BLaER1 (cell line): Measurements from ENCODE around the gene TOP1.
A peak's percentile ranks its signal among the peaks of the same experiment; 100 is the strongest.

Source experiments
- H3K27ac ChIP-seq: shearing (Covaris generic); formaldehyde crosslinking; 2 replicates; pipeline ENCODE4 v1.8.1; 2022
- H3K27me3 ChIP-seq: shearing (Covaris generic); formaldehyde crosslinking; 2 replicates; pipeline ENCODE4 v1.8.1; 2022
- H3K36me3 ChIP-seq: shearing (Covaris generic); formaldehyde crosslinking; 2 replicates; pipeline ENCODE4 v1.8.1; 2022
- H3K4me1 ChIP-seq: shearing (Covaris generic); formaldehyde crosslinking; 2 replicates; pipeline ENCODE4 v1.8.1; 2022
- H3K4me2 ChIP-seq: shearing (Covaris generic); formaldehyde crosslinking; 2 replicates; pipeline ENCODE4 v1.8.1; 2022
- H3K4me3 ChIP-seq: shearing (Covaris generic); formaldehyde crosslinking; 2 replicates; pipeline ENCODE4 v1.8.1; 2022
- H3K9ac ChIP-seq: shearing (Covaris generic); formaldehyde crosslinking; 2 replicates; pipeline ENCODE4 v1.8.1; 2022
- H3K9me3 ChIP-seq: shearing (Covaris generic); formaldehyde crosslinking; 2 replicates; pipeline ENCODE4 v1.8.1; 2022
- H4K20me1 ChIP-seq: shearing (Covaris generic); formaldehyde crosslinking; 2 replicates; pipeline ENCODE4 v1.8.1; 2022
- Cebpa-rat ChIP-seq: shearing (Covaris generic); IDR thresholded peaks from 2 replicates; pipeline ENCODE4 v1.8.1; 2022

TOP1 gene

DNA sequence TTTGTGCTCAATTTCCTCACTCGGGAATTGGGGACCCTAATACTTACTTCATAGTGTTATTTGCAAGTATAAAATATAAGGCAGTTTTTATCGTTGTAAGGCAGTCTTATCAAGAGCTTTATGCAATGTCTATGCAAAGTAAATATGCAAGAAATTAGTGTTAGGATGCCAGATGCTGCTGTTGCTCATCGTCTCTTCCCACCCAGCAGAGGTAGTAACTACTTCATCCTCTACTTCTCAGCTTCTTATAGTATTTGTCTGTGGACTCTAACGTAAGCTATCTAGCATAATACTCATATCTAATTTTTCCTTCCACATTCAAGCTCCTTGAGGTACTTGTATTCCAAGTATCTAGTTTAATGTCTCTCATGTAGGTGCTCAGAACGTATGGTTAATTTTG is 120.3 kb downstream of the TOP1 start:
- Histone ChIP-seq H3K9me3 (no peaks in the 10 kb centered on the region), H3K4me3 (no peak overlapping the region), H3K4me2 (no peak overlapping the region), H3K27me3 (no peaks in the 10 kb centered on the region), H3K36me3 (peaks cover 86% of the 10 kb centered on the region), H3K9ac (no peak overlapping the region), H3K4me1 (peaks cover 83% of the 10 kb centered on the region), H3K27ac (no peak overlapping the region), H4K20me1 (peaks cover 100% of the 10 kb centered on the region)
- no peak for TF ChIP-seq Cebpa-rat

DNA sequence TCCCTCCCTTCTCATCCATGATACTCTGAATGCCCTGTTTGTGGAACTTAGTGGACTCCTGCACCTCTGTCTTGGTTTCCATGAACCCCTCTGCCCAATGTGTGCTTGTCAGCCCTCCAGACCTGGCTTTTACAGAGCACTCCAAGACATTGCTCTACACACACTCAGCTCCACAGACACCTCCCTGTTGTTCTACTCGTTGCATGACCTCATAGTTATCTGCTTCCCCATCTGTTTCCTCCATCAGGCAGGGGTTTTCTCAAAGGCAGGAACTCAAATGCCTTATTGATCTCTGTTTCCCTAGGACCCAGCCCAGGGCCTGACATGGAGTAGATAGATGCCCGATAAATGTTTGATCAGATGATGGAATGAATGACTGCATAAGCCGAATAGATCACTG is 122.0 kb downstream of the TOP1 start:
- Histone ChIP-seq H3K4me1 (peaks cover 87% of the 10 kb centered on the region), H3K4me3 (no peak overlapping the region), H4K20me1 (peaks cover 100% of the 10 kb centered on the region), H3K4me2 (no peak overlapping the region), H3K27ac (no peak overlapping the region), H3K36me3 (peaks cover 83% of the 10 kb centered on the region), H3K9ac (no peak overlapping the region), H3K9me3 (no peaks in the 10 kb centered on the region), H3K27me3 (no peaks in the 10 kb centered on the region)
- no peak for TF ChIP-seq Cebpa-rat

DNA sequence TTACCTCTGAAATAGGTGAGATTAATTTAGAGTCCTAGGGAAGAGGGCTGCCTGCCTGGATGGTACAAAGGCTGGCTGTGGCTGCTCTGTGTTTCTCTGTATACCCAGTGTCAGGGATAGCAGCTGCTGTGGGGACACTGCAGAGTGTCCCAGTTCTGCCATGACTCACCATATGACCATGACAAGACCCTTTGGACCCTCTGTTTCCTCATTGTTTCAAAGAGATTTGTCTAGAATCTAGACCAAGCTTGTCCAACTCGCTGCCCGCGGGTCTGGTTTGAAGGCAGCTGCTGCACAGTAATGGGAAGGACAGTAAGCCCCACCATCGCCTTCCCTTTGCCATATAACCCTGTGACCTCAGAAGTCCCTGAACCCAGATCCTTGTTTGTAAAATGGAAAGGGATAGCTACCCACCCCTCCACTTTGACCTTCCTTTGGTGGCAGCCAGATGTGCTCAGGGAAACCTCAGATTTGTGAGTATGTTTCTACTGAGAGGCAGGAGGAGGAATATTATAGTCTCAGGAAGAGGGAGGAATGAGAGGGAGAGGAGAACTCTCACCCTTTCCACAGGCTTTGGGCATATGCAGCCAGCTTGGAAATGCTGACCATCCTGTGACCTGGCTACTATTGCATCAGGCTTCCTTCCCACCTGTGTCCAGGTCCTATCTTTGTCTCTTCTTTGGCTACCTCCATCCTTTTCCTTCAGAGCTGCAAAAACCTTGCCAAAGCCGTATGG is 122.7 kb downstream of the TOP1 start:
- no peak overlapping the region for H3K9ac ChIP-seq
- TF ChIP-seq Cebpa-rat, result no peak
- 0 out of 2 replicates have a peak overlapping the region, but pooled peaks have one; percentile 9 for H3K4me2 ChIP-seq
- H3K9me3 ChIP-seq, result no peaks in the 10 kb centered on the region
- H3K27me3 ChIP-seq, result no peaks in the 10 kb centered on the region
- no peak overlapping the region for H3K27ac ChIP-seq
- H3K4me1 ChIP-seq, result peaks cover 87% of the 10 kb centered on the region
- peaks cover 83% of the 10 kb centered on the region for H3K36me3 ChIP-seq
- H3K4me3 ChIP-seq, result no peak overlapping the region
- H4K20me1 ChIP-seq, result peaks cover 100% of the 10 kb centered on the region

DNA sequence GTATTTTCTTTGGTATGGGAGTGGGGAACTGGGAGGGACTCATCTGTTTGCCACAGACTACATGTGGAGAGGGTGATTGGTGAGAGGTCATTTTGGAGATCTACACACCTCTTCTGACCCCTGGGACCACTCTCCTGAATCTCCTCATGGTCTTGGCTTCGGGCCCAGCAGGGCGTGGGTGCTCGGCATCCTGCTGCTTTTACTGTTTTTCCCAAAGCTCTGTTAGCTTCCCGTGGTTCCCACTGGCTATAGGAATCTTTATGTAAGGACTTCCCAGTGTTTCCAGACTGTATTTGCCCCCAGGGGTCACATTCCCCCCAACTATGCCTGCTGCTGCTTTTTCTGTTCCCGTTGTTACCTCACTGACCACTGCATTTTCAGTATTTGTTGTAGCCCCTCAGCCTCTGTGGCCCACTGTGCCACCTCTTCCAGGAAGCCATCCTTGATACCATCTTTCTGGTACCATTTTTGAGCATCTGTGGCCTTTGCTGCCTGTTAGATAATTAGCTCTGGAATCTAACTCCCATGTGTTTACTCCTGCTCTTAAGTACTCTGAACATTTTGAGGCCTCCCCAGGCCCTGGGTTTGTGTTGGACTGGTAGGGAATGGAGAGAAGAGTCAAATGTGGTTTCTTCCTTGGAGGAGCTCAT is 123.6 kb downstream of the TOP1 start:
- Histone ChIP-seq H3K4me3 (no peak overlapping the region), H4K20me1 (peaks cover 100% of the 10 kb centered on the region), H3K27ac (no peak overlapping the region), H3K27me3 (no peaks in the 10 kb centered on the region), H3K4me2 (peak overlapping the region; percentile 9; the same call in 1 of the 2 replicates), H3K36me3 (peaks cover 74% of the 10 kb centered on the region), H3K9ac (no peak overlapping the region), H3K9me3 (no peaks in the 10 kb centered on the region), H3K4me1 (peaks cover 87% of the 10 kb centered on the region)
- no peak for TF ChIP-seq Cebpa-rat

DNA sequence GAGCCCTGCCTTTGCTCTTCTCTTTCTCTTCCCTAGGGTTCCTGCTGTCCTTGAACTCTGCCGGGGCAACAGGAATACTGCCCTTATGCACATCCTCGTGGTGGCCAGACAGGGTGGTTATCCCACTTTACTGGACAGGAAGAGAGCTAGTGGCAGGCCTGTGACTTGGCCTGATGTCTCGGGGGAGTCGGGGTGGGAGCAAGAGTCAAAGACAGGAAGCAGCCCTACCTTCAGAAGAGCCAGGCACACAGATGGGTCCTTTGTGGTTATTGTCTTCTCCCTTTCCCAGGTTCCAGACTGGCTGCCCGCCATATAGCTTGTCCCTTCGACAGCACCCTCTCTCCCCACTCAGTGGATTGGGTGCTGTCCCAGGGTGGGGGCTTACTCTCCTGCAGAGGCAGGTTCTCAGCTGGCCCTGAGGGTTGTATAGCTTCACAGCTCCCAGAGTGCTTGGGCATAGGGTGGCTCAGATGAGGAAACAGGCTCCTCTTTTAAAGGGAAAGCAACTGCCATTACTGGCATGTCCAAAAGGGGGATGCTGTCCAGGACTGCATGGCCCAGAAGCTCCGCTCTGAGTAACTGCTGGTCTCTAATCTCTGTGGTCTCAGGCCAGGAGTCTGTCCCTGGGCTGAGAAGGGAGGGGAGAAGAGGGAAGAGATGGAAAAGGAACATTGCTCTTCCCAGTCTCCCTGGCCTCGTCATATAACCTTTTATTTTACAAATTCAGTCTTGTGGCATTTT is 126.0 kb downstream of the TOP1 start:
- H4K20me1 ChIP-seq, result peaks cover 100% of the 10 kb centered on the region
- H3K4me2 ChIP-seq, result peak overlapping the region; percentile 65
- no peak for TF ChIP-seq Cebpa-rat
- H3K27me3 ChIP-seq, result no peaks in the 10 kb centered on the region
- H3K27ac ChIP-seq, result peak overlapping the region; percentile 35; the same call in 1 of the 2 replicates
- H3K4me1 ChIP-seq, result peaks cover 82% of the 10 kb centered on the region
- H3K9ac ChIP-seq, result no peak overlapping the region
- no peaks in the 10 kb centered on the region for H3K9me3 ChIP-seq
- H3K4me3 ChIP-seq, result no peak overlapping the region
- peaks cover 68% of the 10 kb centered on the region for H3K36me3 ChIP-seq

DNA sequence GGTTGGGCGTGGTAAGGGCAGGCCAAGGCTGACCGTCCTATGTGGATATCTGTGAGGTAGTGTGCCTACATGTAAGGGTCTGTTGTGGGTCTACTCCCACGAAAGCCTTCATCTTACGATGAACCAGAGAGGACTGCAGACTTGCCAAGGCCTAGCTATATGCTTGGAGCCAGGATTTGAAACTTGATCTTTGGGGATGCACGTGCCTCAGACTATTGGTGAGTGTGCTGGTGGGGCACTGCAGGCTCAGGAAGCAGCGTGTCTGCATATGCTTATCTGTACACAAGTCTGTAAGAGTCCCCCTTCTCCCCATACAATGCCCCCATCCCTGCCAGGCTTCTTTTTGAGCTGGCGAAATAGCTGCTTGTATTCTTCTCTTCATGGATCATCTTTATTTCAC is 126.6 kb downstream of the TOP1 start:
- H3K4me1 ChIP-seq, result peaks cover 76% of the 10 kb centered on the region
- H3K9ac ChIP-seq, result no peak overlapping the region
- no peaks in the 10 kb centered on the region for H3K9me3 ChIP-seq
- H3K36me3 ChIP-seq, result peaks cover 68% of the 10 kb centered on the region
- H3K27me3 ChIP-seq, result no peaks in the 10 kb centered on the region
- no peak for TF ChIP-seq Cebpa-rat
- peak overlapping the region; percentile 65 for H3K4me2 ChIP-seq
- H4K20me1 ChIP-seq, result peaks cover 100% of the 10 kb centered on the region
- H3K27ac ChIP-seq, result no peak overlapping the region
- H3K4me3 ChIP-seq, result no peak overlapping the region

DNA sequence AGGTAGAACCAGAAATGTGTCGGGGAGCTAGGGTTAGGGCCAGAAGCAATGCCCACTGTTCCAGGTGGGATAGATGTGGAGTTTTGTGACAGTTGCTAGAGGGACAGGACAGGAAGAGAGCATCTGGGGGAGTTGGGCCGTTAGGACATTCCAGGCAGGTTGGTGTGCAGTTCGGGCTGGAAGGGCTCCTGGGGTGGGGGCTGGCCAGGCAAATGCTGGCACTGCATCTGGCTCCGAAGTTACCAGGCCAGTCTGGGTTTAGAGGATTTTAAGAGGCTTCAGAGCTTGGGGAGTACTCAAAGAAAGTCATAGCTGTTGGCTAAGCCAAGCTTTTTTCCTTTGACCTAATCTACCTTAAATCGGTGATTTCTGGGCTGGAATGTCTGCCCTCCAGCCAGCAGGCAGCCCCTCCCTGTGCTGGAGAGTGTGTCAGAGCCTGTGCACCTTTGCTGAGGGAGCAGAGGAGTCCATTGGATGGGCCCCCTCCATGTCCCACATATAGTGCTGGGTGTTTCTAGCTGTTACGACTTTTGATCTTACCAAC is 129.5 kb downstream of the TOP1 start:
- Histone ChIP-seq H3K4me2 (no peak overlapping the region), H3K9ac (no peak overlapping the region), H3K27ac (no peak overlapping the region), H3K36me3 (peaks cover 76% of the 10 kb centered on the region), H3K4me1 (peaks cover 51% of the 10 kb centered on the region), H3K27me3 (peaks cover 4% of the 10 kb centered on the region; the same call in 1 of the 2 replicates), H3K4me3 (no peak overlapping the region), H3K9me3 (no peaks in the 10 kb centered on the region), H4K20me1 (peaks cover 100% of the 10 kb centered on the region)
- TF ChIP-seq Cebpa-rat, result no peak

DNA sequence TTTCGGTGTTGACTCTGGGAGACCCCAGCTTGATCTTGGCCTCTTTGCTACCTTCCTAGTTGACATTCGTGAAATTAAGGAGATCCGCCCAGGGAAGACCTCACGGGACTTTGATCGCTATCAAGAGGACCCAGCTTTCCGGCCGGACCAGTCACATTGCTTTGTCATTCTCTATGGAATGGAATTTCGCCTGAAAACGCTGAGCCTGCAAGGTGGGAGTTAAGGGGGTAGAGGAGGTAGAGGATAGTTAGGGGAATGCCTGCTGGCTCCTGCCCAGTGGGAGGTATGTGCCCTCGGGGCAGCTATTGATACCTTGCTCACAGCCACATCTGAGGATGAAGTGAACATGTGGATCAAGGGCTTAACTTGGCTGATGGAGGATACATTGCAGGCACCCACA is 130.9 kb downstream of the TOP1 start:
- Histone ChIP-seq H4K20me1 (peaks cover 100% of the 10 kb centered on the region), H3K9ac (no peak overlapping the region), H3K27me3 (peaks cover 18% of the 10 kb centered on the region), H3K4me1 (peaks cover 37% of the 10 kb centered on the region), H3K36me3 (peaks cover 84% of the 10 kb centered on the region), H3K9me3 (no peaks in the 10 kb centered on the region), H3K4me3 (no peak overlapping the region), H3K27ac (no peak overlapping the region), H3K4me2 (no peak overlapping the region)
- TF ChIP-seq Cebpa-rat, result no peak

DNA sequence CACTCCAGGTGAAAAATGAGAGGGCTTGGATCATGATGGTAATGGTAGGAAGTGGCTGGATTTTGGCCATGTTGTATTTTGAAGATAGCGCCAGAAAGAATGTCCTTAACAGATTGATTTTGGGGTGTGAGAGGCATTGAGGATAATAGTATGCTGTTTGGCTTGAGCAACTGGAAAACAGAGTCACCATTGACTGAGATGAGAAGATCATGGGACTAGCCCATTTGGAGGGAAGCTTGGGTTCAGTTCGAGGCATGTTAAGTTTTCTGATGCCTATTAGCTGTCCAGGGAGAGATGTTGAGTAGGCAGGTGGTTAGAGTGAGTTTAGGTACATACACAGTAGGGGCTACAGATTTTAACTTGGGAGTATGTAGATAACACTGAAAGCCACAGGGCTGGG is 132.1 kb downstream of the TOP1 start:
- Histone ChIP-seq H3K27me3 (peaks cover 29% of the 10 kb centered on the region), H3K4me3 (no peak overlapping the region), H3K36me3 (peaks cover 84% of the 10 kb centered on the region), H4K20me1 (peaks cover 100% of the 10 kb centered on the region), H3K4me1 (peaks cover 26% of the 10 kb centered on the region), H3K4me2 (no peak overlapping the region), H3K9ac (no peak overlapping the region), H3K9me3 (no peaks in the 10 kb centered on the region), H3K27ac (no peak overlapping the region)
- no peak for TF ChIP-seq Cebpa-rat
